ENCODE results near the gene SDHD. TPM values are rescaled to one million over a fixed set of nuclear protein-coding genes. Genes with fewer than 3 reads are reported as not detected.
"Not testable (repeated sequence)": the region's sequence is repeated elsewhere in the genome, so short reads cannot be mapped to it uniquely, and the experiment has no call there.

Gene SDHD
- polyA plus RNA-seq, 1 experiment: 122 TPM

DNA sequence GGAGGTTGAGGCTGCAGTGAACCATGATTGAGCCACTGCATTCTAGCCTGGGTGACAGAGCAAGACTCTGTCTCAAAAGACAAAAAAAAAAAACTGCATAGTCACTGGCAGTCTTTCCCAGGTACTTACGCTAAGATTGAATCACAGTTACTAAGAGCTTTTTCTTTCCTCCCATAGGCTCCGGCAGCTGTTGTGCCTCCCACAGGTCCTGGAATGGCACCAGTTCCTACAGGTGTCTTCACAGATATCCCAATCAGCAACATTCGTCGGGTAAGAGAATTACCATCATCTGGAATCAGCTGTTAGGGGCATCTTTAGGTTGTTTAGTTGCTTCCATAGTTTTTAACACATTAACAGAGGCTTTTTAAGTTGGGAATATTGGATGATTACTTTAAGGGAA, 41.7 kb upstream of the SDHD start:
- TF ChIP-seq, protein P1, sequence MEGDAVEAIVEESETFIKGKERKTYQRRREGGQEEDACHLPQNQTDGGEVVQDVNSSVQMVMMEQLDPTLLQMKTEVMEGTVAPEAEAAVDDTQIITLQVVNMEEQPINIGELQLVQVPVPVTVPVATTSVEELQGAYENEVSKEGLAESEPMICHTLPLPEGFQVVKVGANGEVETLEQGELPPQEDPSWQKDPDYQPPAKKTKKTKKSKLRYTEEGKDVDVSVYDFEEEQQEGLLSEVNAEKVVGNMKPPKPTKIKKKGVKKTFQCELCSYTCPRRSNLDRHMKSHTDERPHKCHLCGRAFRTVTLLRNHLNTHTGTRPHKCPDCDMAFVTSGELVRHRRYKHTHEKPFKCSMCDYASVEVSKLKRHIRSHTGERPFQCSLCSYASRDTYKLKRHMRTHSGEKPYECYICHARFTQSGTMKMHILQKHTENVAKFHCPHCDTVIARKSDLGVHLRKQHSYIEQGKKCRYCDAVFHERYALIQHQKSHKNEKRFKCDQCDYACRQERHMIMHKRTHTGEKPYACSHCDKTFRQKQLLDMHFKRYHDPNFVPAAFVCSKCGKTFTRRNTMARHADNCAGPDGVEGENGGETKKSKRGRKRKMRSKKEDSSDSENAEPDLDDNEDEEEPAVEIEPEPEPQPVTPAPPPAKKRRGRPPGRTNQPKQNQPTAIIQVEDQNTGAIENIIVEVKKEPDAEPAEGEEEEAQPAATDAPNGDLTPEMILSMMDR (IDR thresholded peaks at IDR 0.05; ENCODE audit: low read depth, low read length): no peak
- Histone ChIP-seq H3K9me3 (ENCODE audit: control insufficient read depth, insufficient read depth, low read length) (no peaks in the 10 kb centered on the region), H3K27me3 (ENCODE audit: control insufficient read depth, insufficient read depth, low read length) (no peaks in the 10 kb centered on the region), H3K4me3 (ENCODE audit: low read depth, low read length) (no peak overlapping the region), H3K27ac (ENCODE audit: low read depth, low read length) (no peak overlapping the region)
- no peak for DNase-seq (ENCODE audit: low read depth, low spot score)
- ChIA-PET POLR2A (interaction anchor here (0.6 kb wide), 1 partner anchor 19 kb away, joined by 3 read pairs; no protein-coding TSS in a partner anchor), CTCF (no interaction called here)

DNA sequence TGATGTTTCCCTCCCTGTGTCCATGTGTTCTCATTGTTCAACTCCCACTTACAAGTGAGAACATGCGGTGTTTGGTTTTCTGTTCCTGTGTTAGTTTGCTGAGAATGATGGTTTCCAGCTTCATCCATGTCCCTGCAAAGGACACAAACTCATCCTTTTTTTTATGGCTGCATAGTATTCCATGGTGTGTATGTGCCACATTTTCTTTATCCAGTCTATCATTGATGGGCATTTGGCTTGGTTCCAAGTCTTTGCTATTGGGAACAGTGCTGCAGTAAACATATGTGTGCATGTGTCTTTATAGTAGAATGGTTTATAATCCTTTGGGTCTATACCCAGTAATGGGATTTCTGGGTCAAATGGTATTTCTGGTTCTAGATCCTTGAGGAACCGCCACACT, 40.0 kb upstream of the SDHD start:
- H3K27me3 ChIP-seq (ENCODE audit: control insufficient read depth, insufficient read depth, low read length); H3K9me3 ChIP-seq (ENCODE audit: control insufficient read depth, insufficient read depth, low read length); DNase-seq (ENCODE audit: low read depth, low spot score); POLR2A ChIA-PET; CTCF ChIA-PET; H3K27ac ChIP-seq (ENCODE audit: low read depth, low read length); H3K4me3 ChIP-seq (ENCODE audit: low read depth, low read length): not testable (repeated sequence)

DNA sequence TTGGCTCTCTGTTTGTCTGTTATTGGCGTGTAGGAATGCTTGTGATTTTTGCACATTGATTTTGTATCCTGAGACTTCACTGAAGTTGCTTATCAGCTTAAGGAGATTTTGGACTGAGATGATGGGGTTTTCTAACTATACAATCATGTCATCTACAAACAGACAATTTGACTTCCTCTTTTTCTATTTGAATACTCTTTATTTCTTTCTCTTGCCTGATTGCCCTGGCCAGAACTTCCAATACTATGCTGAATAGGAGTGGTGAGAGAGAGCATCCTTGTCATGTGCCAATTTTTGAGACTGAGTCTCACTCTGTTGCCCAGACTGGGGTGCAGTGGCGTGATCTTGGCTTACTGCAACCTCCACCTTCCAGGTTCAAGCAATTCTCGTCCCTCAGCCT, 38.4 kb upstream of the SDHD start:
- CTCF ChIA-PET: interaction anchor here (0.6 to 0.7 kb wide), 2 partner anchors 210 to 492 kb away, joined by 5 read pairs; no protein-coding TSS in a partner anchor
- DNase-seq (ENCODE audit: low read depth, low spot score); H3K9me3 ChIP-seq (ENCODE audit: control insufficient read depth, insufficient read depth, low read length); H3K27me3 ChIP-seq (ENCODE audit: control insufficient read depth, insufficient read depth, low read length); H3K4me3 ChIP-seq (ENCODE audit: low read depth, low read length); H3K27ac ChIP-seq (ENCODE audit: low read depth, low read length): not testable (repeated sequence)
- POLR2A ChIA-PET: interaction anchor here (0.6 to 1.0 kb wide), 4 partner anchors 14 to 31 kb away, joined by 4 to 7 read pairs (median 6); no protein-coding TSS in a partner anchor

DNA sequence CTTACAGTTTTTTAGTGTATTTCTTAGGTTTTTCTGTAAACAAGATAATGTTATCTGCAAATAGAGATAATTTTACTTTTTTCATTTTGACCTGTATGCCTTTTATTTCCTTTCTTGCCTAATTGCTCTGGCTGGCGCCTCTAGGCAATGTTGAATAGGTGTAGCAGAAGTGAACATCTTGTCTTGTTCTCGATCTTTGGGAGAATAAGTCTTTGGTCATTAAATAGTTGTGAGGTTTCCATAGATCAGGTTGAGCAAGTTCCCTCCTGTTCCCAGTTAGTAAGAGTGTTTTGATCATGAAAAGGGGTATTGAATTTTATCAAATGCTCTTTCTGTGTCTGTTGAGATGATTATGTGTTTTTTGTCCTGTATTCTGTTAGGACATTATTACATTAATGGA, 36.9 kb upstream of the SDHD start:
- DNase-seq (ENCODE audit: low read depth, low spot score): no peak
- no peaks in the 10 kb centered on the region for H3K9me3 ChIP-seq (ENCODE audit: control insufficient read depth, insufficient read depth, low read length)
- H3K4me3 ChIP-seq (ENCODE audit: low read depth, low read length): no peak overlapping the region
- H3K27me3 ChIP-seq (ENCODE audit: control insufficient read depth, insufficient read depth, low read length): no peaks in the 10 kb centered on the region
- TF ChIP-seq, protein P1 (IDR thresholded peaks at IDR 0.05; ENCODE audit: low read depth, low read length): no peak
- ChIA-PET POLR2A (no interaction called here), CTCF (no interaction called here)
- H3K27ac ChIP-seq (ENCODE audit: low read depth, low read length): no peak overlapping the region

DNA sequence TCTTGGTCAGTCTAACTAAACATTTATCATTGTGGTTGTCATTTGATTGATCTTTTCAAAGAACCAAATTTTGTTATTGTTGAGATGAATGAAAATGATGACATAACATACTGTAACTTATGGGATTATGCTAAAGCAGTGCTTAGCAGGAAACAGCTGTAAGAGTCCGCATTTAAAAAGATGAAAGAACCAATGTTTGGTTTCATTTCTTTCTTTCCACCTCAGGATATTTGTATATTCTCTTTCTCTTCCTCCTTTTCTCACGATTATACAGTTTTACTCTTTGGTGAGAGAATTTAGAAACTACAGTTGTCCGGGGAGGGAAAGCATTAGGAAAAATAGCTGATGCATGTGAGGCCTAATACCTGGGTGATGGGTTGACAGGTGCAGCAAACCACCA, 36.0 kb upstream of the SDHD start:
- ChIA-PET POLR2A (no interaction called here), CTCF (no interaction called here)
- TF ChIP-seq, protein P1 (IDR thresholded peaks at IDR 0.05; ENCODE audit: low read depth, low read length): no peak
- Histone ChIP-seq H3K27ac (ENCODE audit: low read depth, low read length) (no peak overlapping the region), H3K27me3 (ENCODE audit: control insufficient read depth, insufficient read depth, low read length) (no peaks in the 10 kb centered on the region), H3K4me3 (ENCODE audit: low read depth, low read length) (no peak overlapping the region), H3K9me3 (ENCODE audit: control insufficient read depth, insufficient read depth, low read length) (no peaks in the 10 kb centered on the region)
- no peak for DNase-seq (ENCODE audit: low read depth, low spot score)

DNA sequence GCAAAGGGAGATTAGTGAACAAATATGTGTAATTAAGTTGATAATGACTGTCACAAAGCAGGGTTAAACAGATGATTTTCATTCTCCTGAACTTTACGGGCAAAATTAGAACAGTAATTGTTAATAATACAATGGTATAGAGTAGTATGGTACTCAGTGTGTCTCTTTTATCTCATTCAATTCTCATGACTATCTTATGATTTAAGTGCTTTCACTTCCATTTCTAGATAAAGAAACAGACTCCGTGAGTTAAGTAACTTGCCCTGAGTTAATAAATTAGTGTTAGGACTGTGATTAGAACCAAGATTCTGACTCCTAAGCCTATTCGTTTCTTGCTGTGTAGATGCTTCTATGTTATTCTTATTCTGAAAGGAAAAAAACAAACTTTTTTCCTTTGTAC, 34.9 kb upstream of the SDHD start:
- DNase-seq (ENCODE audit: low read depth, low spot score): no peak
- CTCF ChIA-PET: interaction anchor here (1.0 kb wide), 1 partner anchor 229 kb away, joined by 4 read pairs; no protein-coding TSS in a partner anchor

More for the DNA sequence above, 34.9 kb upstream of the SDHD start:
- TF ChIP-seq, protein P1 (IDR thresholded peaks at IDR 0.05; ENCODE audit: low read depth, low read length): no peak
- Histone ChIP-seq H3K9me3 (ENCODE audit: control insufficient read depth, insufficient read depth, low read length) (no peaks in the 10 kb centered on the region), H3K27ac (ENCODE audit: low read depth, low read length) (no peak overlapping the region), H3K4me3 (ENCODE audit: low read depth, low read length) (no peak overlapping the region), H3K27me3 (ENCODE audit: control insufficient read depth, insufficient read depth, low read length) (no peaks in the 10 kb centered on the region)
- POLR2A ChIA-PET: interaction anchor here (0.6 kb wide), 1 partner anchor 21 kb away, joined by 5 read pairs; no protein-coding TSS in a partner anchor

Measured in AG04450 (cell line).